GM19099 (cell line): ENCODE measurements around the gene DCDC1.

ENCODE experiments used
- POLR2A ChIP-seq: IDR thresholded peaks from 3 replicates; pipeline ENCODE4 v1.6.1; 2011; ENCODE audit warnings: low read depth; ENCODE audit not compliant: insufficient read length; ENCODE audit errors: extremely low read depth

The DCDC1 gene

DNA sequence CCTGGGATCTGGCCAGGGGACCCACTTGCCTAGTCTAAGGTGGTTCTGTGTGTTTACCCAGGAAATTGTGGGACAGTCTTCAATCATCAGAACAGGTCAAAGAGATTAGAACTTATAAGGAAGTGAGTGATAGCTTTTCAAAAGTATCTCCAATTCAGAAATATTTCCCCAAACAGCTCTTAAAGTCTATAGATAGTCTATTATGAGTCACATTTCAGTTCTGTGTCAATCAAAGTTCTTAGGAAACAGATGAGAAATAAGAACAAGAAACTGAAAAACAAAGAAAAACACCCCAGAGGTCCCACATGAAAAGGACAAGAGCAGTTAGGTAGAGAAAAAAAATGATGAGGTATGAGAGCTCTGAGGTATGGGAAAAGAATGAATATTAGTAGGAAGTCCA is 402.0 kb downstream of the DCDC1 start:
- no peak for TF ChIP-seq POLR2A

- no peak for TF ChIP-seq POLR2A
Observed at GRCh38 chr11:30960387-30960992, 409.0 kb downstream of the DCDC1 start.

- TF ChIP-seq POLR2A = no peak
Observed at GRCh38 chr11:30956751-30957150, 412.8 kb downstream of the DCDC1 start.

- no peak for TF ChIP-seq POLR2A
Observed at GRCh38 chr11:30949838-30950237, 419.7 kb downstream of the DCDC1 start.

- no peak for TF ChIP-seq POLR2A
Observed at GRCh38 chr11:30938810-30939209, 430.7 kb downstream of the DCDC1 start.

- TF ChIP-seq POLR2A = no peak
Observed at GRCh38 chr11:30938171-30938570, 431.4 kb downstream of the DCDC1 start.

- TF ChIP-seq POLR2A = no peak
Observed at GRCh38 chr11:30936491-30936890, 433.0 kb downstream of the DCDC1 start.

GRCh38 chr11:30935861-30936260 is 433.7 kb downstream of the DCDC1 start:
- TF ChIP-seq POLR2A = no peak

DNA sequence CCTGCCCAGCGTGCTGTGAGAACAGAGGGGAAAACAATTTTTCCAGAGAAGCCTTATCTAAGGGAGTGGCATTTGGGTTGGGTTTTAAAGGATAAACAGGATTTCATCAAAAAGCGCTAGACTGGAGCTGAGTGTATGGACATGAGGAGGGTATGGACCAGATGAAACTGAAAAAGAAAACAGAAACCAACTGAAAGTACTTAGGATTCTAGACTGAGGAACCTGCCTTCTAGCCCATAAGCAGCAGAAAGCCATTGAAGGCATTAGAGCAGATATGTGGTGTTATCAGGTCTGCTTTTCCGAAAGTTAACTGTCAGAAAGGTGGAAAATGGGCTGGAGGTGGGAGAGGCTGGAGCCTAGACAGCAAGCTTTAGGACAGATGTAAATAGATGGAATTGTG is 443.4 kb downstream of the DCDC1 start:
- no peak for TF ChIP-seq POLR2A

DNA sequence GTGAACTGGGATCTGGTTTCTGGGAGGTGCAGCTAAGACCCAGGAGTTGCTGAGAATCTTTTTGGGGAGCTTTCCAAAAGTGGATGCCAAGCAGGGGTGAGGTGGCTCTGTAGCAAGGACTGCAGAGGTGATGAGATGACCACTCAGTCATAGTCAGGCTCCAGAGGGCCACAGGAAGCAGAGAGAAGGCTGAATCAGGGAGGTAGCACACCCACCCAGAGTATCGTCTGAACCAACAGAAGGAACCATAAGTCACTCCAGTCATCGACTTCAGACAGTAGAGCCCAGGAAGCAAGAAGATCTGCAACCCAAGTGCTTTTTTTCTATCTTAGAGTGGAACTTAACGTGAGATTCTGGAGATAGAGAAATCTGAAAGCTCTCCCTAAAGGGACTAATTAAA is 447.7 kb downstream of the DCDC1 start:
- no peak for TF ChIP-seq POLR2A

DNA sequence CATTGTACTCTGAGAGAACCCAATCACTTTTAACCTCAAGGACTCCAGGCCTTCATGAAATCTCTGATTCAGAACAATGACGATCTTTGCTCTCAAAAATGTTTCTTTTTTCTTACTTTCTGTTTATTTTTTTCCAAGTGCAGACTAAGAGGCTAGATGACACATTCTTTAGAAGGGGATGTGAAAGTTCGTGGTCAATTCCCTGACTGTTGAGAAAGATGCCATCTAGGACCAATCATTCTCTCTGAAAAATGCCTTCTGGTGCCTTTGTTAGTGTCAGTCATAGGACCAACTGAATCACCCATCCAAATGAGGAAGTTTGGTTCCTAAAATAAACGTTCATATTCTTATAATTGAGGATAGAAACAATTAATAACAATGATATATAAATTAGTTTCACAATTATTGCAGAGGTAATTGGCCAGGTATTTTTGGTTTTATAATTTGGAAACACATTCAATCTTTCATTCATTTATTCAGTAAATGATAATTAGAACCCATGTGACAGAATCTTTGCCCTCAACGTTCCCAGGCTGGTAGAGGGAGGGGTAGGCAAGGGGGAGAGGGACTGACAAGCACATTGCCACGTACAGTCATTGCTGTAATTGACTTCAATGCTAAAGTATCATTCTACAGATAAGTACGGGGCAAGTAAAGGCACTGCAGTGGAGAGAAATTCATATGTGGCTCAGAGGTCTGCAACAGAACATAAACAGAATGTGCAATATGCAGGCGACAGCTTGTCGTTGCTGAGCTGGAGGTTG is 450.0 kb downstream of the DCDC1 start:
- no peak for TF ChIP-seq POLR2A

DNA sequence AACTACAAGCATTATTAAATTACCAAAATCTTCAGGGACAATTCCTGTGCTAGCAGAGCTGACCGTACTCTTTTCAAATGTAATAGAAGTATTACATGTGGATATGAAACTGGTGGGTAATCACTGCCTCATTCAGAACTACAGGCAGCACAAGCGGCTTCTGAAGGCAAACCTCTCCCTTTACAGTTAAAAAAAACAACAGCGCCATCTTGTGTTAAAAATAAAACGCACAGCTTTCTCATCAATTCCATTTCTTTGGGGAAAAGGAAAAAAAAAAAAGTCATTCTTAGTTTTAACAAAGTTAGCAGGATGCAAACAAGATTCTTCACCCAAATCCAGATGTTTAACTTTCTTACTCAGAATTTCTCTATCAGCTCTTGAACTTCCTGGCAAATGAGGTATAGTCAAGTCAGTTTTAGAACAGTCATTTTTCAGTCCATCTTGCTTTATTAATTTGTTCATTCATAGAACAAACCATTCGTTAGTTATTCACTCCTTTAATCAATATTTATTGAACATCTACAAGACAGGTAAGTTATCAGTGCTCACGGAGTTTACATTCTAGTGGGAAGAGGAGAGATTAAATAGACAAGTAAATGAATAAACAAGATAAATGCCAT is 451.6 kb downstream of the DCDC1 start:
- TF ChIP-seq POLR2A = no peak

DNA sequence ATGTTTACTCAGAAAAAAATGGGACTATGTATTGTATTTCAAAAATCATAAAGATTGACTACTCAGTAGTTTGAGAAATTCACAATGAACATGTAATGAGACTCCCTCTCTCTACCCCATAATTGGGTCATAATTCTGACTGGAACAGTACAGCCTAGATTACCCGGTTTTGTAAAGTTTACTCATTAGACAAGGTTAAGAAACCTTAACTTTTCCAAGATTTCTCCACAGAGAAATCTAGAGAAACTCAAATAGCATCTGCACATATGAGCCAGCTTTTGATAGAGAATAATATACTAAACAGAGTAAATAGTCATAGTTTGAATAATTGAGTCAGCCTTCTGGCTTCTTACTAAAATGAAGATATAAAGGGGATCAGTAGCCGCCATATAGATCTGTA is 452.3 kb downstream of the DCDC1 start:
- TF ChIP-seq POLR2A = no peak

DNA sequence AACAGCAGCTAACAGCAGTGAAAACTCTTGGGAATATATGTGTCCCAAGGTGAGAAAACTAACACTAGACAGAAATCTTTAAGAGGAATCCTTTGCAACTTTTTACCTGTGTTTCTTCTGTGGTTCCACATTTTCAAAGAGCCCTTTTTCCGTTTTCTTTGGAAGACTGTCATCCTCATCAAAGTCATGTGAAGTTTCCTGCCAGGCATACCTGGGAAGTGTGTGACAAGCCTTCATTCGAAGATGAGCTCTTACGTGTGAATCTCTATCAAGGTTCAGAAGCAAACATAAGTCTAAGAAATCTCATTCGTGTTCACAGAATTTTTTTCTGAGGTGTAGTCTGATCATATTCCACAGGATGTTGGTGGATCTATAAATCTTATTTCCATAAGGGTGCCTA is 452.8 kb downstream of the DCDC1 start:
- no peak for TF ChIP-seq POLR2A

GRCh38 chr11:30914143-30914762 is 455.3 kb downstream of the DCDC1 start:
- TF ChIP-seq POLR2A = no peak

DNA sequence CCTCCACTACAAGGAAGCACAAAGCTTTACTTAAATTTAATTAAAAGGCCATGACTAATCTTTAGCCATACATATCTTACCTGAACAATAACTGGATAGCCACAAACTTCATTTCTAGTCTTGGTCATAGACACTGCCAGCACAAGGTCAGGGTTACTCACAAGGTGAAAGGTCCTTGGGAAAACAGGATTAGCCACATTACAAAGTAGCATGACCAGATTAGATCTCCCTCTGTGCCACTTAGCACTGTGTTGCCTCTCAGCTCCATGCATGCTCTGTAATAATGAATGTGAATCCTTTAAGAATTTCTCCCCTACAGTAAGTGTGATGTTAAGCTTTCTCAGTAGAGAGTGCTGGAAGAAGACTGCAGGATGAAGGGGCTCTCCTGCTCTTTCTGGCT is 458.3 kb downstream of the DCDC1 start:
- TF ChIP-seq POLR2A = no peak

GRCh38 chr11:30908857-30909256 is 460.7 kb downstream of the DCDC1 start:
- TF ChIP-seq POLR2A = no peak

- TF ChIP-seq POLR2A = no peak
Observed at GRCh38 chr11:30908272-30908671, 461.3 kb downstream of the DCDC1 start.
